Measurements from ENCODE around the gene GNPNAT1.
"Not testable (repeated sequence)": the region's sequence is repeated elsewhere in the genome, so short reads cannot be mapped to it uniquely, and the experiment has no call there.

The GNPNAT1 gene

GRCh38 chr14:52790011-52790755 is 1.2 kb downstream of the GNPNAT1 start:
- no peak for DNase-seq

DNA sequence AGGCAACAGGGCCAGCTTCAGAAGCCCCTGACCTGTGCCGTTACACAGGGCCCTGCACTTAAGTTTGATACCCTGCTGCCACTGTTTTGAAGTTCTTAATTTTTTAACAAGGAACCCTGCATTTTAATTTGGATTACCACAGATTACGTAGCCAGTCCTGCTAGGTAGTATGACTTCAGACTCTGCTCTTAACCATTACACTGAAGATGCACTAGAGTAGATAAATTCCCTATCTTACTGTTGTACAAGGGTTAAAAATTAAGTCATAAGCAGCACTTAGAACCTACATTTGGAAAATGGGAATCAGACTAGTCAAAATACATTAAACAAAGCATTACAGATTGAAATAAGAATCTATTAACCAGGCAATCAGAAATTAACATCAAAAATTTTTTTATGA is 2.3 kb downstream of the GNPNAT1 start:
- no peak for DNase-seq

DNA sequence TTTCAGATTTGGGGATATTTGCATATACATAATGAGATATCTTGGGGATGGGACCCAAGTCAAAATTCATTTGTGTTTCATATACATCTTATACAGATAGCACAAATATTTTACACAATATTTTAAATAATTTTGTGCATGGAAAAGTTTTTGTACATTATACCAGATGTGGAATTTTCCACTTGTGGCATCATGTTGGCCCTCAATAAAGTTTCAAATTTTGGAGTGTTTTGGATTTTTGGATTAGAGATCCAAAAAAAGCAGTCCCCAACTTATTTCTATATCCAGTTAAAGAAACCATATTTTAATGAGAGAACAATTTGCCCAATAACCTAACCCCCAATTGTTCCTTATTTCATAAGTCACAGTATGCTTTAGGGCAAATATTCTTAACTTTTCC is 4.5 kb downstream of the GNPNAT1 start:
- DNase-seq = no peak

- no peak for DNase-seq
These were observed 8.2 kb downstream of the GNPNAT1 start for GRCh38 chr14:52783206-52783605.

DNA sequence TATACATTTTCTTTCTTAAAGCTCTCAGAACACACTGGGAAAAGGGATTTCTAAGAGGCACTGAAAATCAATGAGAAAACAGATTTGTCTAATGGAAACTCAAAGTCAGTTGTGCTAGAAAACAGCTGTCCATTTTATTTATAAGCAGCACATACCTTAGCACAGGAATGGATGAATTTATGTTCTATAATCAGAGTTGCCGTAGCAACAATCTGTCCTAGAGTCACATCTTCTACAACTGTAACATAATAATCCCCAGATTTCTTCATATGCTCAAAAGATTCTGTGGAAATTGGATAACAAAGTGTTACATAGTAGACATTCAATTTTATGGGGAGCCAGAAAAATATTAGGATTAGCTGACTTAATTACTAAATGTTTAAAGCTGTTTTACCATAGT is 9.8 kb downstream of the GNPNAT1 start:
- DNase-seq = no peak

DNA sequence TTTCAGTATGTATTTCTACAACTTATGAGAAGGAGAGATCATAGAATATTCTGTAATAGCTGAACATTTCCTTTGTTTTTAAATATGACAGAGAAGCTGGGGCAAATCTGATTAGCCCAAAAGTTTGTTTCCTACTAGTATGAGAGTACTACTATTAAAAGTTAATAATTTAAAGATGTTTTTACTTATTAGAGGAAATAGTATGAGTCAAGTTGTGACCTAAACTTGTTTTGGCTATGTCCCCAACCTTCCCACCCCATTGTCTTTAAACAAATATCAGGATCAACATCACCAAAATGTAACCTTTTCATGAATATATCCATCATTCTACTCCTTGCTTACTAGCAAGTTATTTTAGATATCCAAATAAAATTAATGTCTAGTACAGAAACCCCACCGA is 10.5 kb downstream of the GNPNAT1 start:
- no peak for DNase-seq

- DNase-seq = no peak
These were observed 12.7 kb downstream of the GNPNAT1 start for GRCh38 chr14:52778702-52779101.

GRCh38 chr14:52776816-52777215 is 14.6 kb downstream of the GNPNAT1 start:
- DNase-seq = no peak

GRCh38 chr14:52769887-52770286 is 21.5 kb downstream of the GNPNAT1 start:
- no peak for DNase-seq

- no peak for DNase-seq
These were observed 24.2 kb downstream of the GNPNAT1 start for GRCh38 chr14:52767058-52767833.

DNA sequence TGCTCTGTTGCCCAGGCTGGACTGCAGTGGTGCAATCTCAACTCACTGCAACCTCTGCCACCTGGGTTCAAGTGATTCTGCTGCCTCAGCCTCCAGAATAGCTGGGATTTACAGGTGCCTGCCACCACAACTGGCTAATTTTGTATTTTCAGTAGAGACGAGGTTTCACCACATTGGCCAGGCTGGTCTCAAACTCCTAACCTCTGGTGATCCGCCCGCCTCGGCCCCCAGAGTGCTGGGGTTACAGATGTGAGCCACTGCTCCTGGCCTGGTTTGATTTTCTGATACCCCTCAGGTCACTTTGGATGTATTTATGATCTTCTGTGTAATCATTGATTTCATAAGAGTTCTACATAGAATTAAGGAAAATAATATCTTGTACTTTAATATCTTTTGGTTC is 28.5 kb downstream of the GNPNAT1 start:
- DNase-seq = not testable (repeated sequence)

DNA sequence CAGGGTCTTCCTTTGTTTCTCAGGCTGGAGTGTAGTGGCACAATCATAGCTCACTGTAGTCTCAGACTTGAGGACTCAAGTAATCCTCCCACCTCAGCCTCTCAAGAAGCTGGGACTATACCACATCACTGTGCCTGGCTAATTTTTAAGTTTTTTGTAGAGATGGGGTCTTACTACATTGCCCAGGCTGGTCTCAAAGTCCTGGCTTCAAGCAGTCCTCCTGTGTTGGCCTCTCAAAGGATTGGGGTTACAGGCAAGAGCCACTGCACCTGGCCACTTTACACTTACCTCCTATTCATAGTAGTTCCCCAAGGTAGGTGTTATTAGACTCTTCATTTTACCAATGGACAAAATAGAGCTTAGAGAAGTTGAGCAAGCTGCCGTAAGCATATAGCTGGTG is 32.3 kb downstream of the GNPNAT1 start:
- DNase-seq = no peak

DNA sequence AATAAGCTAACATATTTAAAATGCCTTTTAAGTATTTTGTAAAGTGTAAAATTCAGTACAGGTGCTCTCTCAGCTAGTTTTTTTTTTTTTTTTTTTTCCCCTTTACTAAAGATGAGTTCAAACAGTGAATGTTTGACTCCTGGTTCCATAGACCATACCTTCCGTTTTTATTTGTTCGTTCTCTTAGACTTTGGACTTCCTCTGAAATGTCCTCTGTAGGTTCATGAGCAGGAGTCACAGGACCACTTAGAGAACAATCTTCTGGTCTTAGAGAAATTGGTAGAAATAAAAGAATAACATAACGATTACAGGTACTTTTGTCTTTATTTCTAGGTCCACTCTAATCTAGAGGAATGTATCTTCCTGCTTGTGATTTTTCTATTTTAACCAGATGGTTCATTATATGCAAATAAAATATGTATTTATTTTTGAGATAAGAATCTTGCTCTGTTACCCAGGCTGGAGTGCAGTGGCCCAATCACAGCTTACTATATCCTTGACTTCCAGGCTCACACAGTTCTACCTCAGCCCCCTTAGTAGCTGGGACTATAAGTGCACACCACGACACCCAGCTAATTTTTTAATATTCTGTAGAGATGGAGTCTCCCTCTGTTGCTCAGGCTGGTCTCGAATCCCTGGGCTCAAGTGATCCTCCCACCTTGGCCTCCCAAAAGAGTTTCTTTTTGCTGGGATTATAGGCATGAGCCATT is 35.6 kb downstream of the GNPNAT1 start:
- DNase-seq = no peak

DNA sequence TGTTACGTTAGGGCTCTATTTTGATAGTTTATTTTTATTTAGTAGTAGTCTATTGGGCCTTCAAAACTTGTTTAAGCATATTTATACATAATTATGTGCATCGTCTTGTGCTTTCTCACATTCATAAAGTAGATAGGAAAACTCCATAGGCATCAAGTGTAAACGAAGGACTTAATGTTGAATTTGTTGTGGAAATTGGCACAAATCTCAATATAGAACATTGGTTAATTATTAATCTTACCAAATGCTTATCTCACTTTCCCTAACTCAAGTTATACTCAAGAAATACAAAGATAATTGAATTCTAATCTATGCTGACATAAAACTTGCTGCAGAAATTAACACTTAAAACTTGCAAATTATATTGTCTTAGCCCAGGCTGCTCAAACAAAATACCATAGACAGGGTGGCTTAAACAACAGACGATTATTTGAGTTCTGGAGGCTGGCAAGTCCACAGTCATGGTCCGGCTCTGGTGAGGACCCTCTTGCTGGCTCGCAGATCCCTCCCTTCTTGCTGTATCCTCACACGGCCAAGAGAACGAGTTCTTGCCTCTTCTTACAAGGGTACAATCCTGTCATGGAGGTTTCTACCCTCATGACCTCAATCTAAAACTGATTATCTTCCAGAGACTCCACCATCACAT is 42.6 kb downstream of the GNPNAT1 start:
- DNase-seq = no peak

DNA sequence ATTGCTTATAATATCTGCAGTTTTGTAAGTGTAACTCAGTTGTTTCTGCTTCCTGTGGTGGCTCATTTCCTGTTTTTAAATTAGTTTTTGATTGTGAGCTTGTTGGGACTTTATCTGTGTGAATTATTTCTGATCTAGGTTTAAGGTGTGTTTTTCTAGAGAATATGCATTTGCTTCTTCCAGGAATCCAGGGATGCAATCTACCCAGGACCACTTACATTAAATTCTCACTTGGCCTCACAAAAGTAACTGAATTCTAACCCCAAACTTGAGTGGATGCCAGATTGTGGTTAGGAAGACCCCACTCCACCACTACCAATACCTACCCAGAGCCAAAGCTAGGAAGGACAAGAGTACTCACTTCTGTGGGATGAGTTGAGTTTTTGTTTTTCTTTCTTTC is 49.5 kb downstream of the GNPNAT1 start:
- no peak for DNase-seq

DNA sequence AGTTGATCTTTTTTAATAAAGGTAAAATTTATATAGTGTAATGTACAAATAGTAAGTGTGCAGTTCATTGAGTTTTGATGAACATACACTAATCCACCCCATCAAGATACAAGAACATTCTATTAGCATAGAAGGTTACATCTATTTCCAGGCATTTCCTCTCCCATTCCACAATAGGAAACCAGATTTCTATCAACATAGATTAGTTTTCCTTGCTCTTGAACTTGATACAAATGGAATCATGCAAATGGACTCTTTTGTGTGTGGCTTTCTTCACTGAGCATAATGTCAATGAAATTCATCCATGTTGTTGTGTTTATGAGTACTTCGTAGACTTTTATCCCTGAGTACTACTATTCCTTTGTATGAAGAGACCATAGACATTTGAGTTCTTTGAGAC is 50.7 kb downstream of the GNPNAT1 start:
- no peak for DNase-seq

GRCh38 chr14:52738409-52738808 is 53.0 kb downstream of the GNPNAT1 start:
- DNase-seq = no peak

DNA sequence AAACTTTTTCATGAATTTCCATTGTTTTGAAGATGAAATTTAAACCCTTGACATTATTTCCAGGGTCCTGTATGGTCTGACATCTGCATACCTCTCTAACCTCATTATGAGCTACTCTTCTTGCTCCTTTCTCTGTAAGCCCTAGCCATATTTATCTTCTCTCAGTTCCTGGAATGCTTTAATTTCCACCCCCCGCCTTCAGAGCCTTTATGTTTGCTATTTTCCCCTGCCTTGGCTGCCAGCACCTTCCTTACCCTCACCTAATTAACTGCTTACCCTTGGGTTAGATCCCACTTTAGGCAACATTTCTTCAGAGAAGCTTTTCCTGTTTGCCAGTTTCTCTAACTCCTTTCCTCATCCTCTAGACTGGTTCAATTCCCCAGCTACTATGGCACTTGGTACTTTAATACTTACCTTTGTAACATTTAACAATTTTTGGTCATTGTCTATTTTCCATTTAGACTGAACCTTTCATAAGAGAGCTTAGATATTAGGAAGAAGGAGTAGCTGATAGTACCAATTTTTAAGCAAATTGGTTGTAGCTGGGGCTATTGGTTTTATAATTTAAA is 55.4 kb downstream of the GNPNAT1 start:
- no peak for DNase-seq

DNA sequence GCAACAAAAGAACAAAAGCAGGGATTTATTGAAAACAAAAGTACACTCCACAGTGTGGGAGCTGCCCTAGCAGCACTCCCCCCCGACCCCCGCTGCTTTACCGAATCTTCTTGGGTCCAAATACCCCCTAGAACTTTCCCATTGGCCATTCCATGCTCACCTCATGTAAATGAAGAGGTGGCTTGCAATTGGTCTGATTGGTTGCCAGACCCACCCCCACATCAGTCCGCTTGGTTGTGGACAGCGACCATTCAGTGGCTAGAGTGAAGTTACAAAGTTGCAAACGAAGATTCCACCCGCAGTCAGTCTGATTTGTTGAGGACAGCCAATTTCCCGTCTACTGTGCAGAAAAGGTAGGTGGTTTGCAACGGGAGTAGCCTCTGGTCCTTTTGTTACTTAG is 57.6 kb downstream of the GNPNAT1 start:
- DNase-seq = no peak

DNA sequence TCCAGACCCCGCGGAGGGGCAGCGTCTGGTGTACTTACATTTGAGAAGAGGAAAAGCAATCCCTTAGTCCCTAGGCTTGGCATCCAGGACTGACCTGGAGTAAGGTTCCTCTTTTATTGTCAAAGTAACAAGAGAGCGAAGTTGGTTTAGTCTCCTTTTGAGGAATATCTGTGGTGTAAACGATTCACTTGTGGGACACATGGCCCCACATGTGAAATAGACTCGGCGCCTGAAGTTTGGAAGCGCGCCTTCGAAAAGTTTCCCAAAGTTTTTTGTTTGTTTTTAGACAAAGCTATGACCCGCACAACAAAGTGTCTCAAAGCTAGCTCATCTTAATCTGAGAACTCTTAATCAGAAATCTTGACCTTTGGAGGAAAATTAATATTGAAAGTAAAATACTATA is 60.7 kb downstream of the GNPNAT1 start:
- no peak for DNase-seq

DNA sequence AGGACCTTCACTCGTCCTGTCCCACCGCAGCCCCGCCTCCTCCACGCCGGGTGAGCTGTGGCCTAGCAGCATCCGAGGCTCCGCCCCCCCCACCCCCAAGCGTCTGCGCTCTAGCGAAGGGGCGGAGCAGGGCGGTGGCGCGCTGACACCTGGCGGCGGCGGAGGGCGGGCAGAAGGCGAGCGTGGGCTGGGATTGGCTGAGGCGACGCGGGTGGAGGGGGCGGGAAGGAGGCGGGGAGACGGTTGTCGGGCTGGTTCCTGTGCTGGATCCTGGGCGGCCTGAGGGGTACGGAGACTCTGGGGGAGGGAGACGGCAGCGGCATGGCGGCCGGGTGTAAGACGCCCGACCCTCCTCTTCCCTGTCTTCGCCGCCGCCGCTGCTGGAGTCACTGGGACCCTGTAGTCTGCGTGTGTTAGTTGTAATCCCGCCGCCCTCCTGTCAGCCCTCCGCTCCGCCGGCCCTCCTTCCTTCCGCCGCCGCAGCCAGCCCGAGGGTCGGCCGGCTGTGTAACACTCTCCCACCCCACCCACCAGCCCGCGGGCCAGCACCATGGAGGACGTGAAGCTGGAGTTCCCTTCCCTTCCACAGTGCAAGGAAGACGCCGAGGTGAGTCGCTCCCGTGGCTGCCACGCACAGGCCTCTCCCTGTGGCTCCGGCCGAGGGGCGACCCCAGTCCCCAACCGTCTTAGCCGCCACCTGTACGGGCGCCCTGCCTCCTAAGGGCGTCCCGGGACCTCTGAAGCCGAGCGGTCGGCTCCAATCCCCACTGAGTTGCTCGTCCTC is 61.3 kb downstream of the GNPNAT1 start, which contains the start of gene STYX:
STYX (plus strand) TSS at position 242 of the 784 bp plus-strand sequence; CDS start at position 551, 309 bp downstream.
- peak; percentile 98 for DNase-seq

- DNase-seq = no peak
These were observed 61.9 kb downstream of the GNPNAT1 start for GRCh38 chr14:52729585-52729924.

Data from fibroblast of skin of scalp (primary cell).